Stimulated activated CD8-positive, alpha-beta memory T cell treated with anti-CD3 and anti-CD28 coated beads, Interleukin-12 subunit alpha, Interleukin-12 subunit beta, amount 100 ng/mL, for 24 hours (primary cell): Measurements from ENCODE around the gene MYBBP1A.

Experiments
- DNase-seq: peaks from one replicate; pipeline ENCODE4 v3.0.0-alpha.2; 2020; ENCODE audit errors: extremely low read depth

Gene MYBBP1A

GRCh38 chr17:4536742-4537411 is 18.3 kb downstream of the MYBBP1A start:
- DNase-seq: no peak

DNA sequence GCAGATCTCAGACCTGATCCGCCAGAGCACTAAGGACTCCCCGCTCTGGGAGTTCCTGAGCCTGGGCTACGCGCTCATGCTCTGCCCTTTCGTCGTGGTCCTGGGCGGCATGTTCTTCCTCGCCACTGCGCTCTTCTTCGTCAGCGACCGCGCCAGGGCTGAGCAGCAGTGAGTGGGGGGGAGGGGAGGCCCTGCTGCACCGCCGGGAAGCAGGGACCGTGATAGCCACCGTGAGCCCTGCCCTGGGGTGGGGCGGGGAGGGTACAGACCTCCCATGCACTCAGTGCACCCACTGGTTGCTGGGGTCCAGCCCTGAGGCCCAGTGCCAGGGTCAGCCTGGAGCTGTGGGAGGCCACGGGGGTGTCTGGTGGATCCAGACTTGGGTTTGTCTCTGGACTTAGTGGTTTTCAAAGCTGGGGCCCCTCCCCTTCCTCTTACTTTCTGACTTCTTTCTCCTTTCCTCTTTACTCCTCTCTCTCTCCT is 18.9 kb downstream of the MYBBP1A start:
- no peak for DNase-seq

DNA sequence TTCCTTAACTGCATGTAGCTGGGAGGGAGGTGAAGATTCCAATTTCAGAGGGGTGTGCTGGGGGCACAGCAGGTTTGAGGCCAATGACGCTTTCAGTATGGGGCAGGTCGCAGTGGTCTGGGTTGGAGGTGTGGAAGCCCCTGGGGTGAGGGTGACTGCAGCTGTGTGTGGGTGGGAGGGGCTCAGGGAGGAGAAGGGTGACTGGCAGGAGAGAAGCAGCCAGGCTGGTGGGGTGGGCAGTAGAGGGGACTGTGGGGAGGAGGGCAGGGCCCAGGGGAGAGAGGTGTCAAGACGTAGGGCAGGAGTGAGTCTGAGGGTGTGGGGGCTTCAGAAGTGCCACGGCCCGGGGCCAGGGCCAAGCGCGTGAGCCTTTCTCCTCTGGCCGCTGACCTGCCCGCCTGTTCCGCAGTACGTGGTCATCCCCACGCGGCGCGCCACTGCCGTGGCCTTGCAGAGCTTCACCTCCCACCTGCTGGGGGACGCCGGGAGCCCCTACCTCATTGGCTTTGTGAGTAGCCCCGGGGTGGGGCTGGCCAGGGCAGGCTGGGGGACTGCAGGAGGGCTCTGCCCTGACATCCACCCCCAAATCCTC is 19.4 kb downstream of the MYBBP1A start:
- no peak for DNase-seq

DNA sequence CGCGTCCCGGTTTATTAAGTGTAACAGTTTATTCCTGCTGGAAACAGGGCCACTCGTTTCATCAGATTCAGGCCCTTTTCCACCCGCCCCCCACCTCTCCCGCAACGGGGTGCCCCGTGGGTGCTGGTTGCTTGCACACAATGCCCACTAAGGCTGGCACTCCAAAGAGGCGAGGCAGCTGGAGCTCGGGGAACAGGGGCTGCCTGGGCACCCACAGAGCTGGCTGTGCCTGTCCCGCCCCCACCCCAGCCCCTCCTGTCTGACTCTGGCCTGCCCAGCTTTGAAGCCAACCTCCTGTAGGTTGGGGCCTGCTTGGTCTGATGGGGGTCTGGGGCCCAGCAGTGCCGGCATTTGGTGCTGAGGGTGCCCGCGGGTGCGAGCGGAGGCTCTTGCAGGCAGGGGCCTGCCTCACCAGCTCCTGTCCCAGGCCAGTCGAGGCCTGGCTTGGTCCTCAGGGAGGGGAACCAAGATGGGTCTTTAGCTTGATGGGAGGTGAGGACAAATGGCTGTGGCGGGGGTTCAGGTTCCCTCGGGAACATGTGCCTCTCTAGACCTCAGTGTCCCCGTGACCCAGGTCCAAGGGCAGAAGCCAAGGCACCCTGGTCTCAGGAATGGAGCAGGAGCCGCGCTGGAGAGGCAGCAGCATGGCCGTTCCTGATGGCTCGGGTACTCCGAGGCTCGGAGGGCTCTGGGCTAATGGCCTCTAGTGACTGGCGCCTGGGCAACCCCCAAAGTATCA is 20.1 kb downstream of the MYBBP1A start:
- no peak for DNase-seq

GRCh38 chr17:4534515-4534914 is 20.7 kb downstream of the MYBBP1A start:
- DNase-seq: no peak

DNA sequence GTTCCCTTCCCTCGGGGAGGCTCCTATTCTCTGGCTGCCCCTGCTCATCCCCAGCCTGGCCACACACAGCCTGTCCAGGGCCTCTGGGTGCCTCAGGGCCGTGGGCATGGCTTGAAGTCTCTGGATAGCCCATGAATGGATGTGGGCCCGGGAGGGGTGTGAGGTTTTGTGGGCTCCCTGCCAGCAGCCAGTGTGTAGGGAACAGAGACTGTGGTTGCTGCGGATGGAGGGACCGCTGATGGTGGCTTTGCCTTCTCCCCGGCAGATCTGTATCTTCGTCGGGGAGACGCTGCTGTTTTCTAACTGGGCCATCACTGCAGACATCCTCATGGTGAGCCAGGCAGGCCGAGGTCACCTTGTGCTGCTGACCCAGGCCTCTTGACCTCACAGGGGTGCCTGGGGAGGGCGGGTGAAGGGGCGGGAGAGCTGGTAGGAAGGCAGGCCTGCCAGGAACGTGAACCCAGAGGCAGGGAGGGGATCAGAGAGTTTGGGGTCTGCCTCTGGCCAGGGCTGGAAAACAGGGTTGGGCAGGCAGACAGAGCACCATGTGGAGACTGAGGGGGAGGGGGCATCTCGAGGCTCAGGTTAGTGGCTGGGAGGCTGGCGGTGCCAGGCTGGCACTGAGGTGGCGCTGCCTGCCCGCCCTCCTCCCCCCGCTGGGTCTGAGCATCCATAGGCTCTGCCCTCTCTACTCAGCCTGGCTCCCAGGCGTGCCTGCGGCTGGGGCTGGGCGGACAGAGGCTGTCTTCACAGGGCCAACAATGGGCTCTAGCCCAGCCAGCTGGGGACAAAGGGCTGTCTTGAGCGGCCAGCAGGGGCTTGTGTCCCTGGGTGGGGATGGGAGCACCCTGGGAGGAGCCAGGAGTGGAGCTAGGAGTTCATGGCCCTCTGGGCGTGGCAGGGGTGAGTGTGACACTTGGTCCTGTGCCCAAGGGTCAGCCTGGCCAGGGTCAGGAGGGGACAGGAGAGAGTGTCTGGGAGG is 21.4 kb downstream of the MYBBP1A start:
- no peak for DNase-seq

GRCh38 chr17:4532860-4533522 is 22.2 kb downstream of the MYBBP1A start:
- DNase-seq: no peak

GRCh38 chr17:4531988-4532736 is 23.0 kb downstream of the MYBBP1A start:
- DNase-seq: no peak

GRCh38 chr17:4530799-4531730 is 24.1 kb downstream of the MYBBP1A start:
- no peak for DNase-seq

- no peak for DNase-seq
Observed at GRCh38 chr17:4529533-4530152, 25.5 kb downstream of the MYBBP1A start.

DNA sequence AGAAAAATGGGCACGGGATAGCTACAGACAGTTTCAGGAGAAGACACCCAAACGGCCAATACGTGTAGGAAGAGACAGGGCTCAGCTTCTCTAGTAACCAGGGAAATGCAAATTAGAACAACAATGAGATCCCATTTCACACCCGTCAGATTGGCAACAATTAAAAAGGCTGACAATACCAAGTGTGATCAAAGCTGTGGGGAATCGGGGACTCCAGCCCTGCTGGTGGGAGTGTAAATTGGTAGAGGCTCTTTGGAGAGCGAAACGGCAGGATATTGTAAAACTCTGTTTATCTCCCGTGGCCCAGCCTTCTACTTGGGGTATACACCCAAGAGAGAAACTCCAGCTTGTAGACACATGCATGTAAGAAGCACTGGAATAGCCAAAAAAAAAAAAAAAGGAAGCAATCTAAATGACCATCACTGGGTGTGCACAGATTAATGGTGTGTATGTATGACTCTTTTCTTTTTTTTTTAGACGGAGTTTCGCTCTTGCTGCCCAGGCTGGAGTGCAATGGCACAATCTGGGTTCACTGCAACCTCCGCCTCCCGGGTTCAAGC is 27.5 kb downstream of the MYBBP1A start:
- no peak for DNase-seq

DNA sequence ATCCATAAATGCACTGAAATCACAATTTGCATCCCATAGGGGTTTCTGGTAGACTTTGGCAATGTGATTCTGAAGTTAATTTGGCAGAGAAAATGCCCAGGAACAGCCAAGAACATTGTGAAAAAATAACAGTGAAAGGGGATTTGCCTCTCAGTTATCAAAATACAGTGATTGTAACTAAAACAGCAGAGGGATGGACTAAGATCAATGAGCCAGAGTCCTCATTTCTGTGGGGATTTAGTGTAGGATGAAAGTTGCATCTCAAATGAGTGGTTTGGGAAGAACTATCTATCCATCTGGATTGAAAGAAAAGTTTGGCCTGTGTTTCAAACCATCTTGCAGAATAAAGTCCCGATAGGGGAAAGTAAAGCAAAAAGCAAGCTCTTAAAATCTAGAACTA is 28.1 kb downstream of the MYBBP1A start:
- no peak for DNase-seq

DNA sequence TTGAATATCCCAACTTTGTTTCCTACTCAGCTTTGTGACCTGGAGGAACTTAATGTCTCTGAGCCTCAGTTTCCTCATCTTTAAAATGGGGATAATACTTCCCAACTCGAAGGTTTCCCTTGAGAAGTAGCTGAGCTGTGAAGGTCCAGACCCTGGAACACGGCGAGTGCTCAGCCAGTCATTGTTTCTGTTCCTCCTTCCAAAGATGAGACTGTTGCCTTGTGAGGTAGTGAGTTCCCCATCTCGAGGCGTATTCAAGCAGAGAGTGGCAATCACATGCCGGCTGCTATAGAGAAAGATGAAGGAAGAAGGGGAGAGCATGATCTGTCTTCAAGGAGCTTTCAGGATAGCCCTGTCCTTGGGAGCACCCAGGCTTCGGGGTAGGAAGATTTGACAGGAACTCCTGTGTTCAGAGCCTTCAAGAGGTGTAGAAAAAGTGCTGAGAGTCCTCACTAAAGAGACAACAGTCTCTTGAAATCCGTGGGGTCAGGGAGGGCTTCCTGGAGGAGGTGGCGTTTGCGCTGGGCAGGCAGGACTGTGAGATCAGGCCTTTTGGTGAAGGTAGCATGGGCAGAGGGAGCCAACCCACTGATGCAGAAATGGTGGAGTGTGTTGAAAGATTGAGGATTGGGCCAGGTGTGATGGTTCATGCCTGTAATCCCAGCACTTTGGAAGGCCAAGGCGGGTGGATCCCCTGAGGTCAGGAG is 29.3 kb downstream of the MYBBP1A start:
- no peak for DNase-seq

DNA sequence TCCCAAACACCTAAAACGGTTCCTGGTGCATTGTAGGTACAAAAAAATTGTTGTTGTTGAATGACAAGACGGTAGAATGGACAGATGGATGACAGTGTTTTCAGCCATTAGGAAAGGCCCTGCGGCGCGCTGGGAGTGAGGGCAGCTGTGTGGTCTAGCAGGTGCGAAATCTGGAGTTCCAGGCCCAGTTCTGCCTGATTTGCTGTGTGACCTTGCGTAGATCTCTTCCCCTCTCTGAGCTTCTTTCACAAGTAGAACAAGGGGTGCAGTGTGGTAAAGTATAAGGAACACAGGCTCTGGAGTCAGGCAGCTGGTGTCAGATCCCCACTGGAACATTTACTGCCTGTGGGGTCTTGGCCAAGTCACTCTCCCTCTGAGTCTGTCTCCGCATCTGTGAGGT is 31.2 kb downstream of the MYBBP1A start:
- DNase-seq: no peak

DNA sequence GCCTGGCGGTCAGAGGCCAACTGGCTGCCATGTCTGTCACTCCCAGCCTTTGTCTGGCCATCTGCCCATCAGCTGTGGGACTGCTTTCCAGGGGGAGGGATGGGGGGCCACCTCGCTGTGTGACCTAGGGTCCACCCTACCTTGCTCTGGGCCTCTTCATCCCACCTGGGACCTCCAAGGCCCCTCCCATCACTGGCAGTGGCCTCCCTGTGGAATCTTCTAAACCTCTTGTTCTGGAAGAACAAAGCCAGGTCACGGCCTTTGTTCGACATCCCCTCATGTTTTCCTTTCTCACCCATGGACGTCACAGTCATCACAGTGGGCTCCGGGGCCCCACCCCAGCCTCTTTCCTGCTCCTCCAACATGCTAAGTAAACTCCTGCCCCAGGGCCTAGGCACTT is 32.5 kb downstream of the MYBBP1A start:
- no peak for DNase-seq

DNA sequence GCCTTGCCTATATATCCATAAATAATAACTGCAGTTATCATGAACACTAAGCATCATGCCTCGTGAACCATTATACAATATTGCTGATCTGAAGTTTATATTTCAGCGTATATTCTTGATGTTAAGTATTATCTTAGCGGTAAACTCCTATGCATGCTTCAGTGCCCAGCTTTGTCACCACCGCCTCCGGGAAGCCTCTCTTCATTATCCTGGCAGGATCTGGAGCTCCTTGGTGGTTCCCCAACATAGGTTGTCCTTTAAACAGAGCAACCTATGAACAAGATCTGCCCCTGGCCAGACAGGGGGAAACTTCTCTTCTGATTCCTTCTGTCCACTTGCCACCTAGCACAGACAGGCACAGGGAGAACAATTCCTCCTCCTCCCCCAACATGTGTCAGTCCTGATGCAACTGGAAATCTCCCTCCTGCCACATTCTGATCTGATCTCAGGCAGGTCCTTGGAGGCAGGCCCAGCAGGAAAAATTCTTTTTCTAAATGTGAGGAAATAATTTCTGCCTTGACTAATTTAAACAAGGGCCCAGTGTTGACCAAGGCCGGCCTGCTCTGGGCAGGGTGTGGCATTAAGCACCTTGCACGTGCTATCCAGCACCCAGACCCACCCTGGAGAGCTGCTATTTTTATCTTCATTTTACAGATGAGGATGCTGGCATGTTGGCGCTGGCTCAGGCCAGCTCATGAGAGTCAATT is 34.1 kb downstream of the MYBBP1A start:
- no peak for DNase-seq
